NAMALWA (cell line): ENCODE results near the gene AQP3.
"Not testable (repeated sequence)": the region's sequence is repeated elsewhere in the genome, so short reads cannot be mapped to it uniquely, and the experiment has no call there.

Source experiments
- DNase-seq: peaks from one replicate; pipeline ENCODE4 v3.0.0-alpha.2; 2015; ENCODE audit warnings: low spot score

The AQP3 gene

GRCh38 chr9:33414268-33414667, 33.1 kb downstream of the AQP3 start:
- no peak for DNase-seq

GRCh38 chr9:33408087-33408486, 39.3 kb downstream of the AQP3 start:
- DNase-seq, result no peak

GRCh38 chr9:33407061-33407460, 40.3 kb downstream of the AQP3 start:
- no peak for DNase-seq

- DNase-seq, result no peak
These were observed 42.5 kb downstream of the AQP3 start for GRCh38 chr9:33404788-33405362.

- no peak for DNase-seq
These were observed 43.2 kb downstream of the AQP3 start for GRCh38 chr9:33403941-33404787.

- not testable (repeated sequence) for DNase-seq
These were observed 45.0 kb downstream of the AQP3 start, which contains the start of gene AQP7 for GRCh38 chr9:33402371-33402770. Gene AQP7 (minus strand): TSS chr9:33402568. CDS start chr9:33401262, 1,306 bp downstream.

GRCh38 chr9:33401809-33402208, 45.6 kb downstream of the AQP3 start:
- not testable (repeated sequence) for DNase-seq

GRCh38 chr9:33399047-33399446, 48.3 kb downstream of the AQP3 start:
- DNase-seq, result not testable (repeated sequence)

GRCh38 chr9:33397801-33398200, 49.6 kb downstream of the AQP3 start:
- DNase-seq, result not testable (repeated sequence)

GRCh38 chr9:33395159-33395879, 52.1 kb downstream of the AQP3 start:
- DNase-seq, result not testable (repeated sequence)

GRCh38 chr9:33393986-33394385, 53.4 kb downstream of the AQP3 start:
- DNase-seq, result not testable (repeated sequence)

- no peak for DNase-seq
These were observed 53.8 kb downstream of the AQP3 start for GRCh38 chr9:33393581-33393980.

- DNase-seq, result not testable (repeated sequence)
These were observed 54.8 kb downstream of the AQP3 start for GRCh38 chr9:33392591-33393021.
